HEK293 (cell line): Measurements from ENCODE around the gene ME3.
"Not testable (repeated sequence)": the region's sequence is repeated elsewhere in the genome, so short reads cannot be mapped to it uniquely, and the experiment has no call there.

Experiments used
- CTCF ChIP-seq: fragments of 450-650 bp; formaldehyde crosslinking; IDR thresholded peaks from 2 replicates; pipeline ENCODE4 v1.5.1; 2016; ENCODE audit warnings: missing biosample characterization, missing genetic modification characterization
- KLF9 ChIP-seq: fragments of 450-650 bp; formaldehyde crosslinking; IDR thresholded peaks from 2 replicates; pipeline ENCODE4 v1.5.1; 2016; ENCODE audit warnings: missing biosample characterization, missing genetic modification characterization, low read depth
- TCF7L2 ChIP-seq: IDR thresholded peaks from 2 replicates; pipeline ENCODE4 v1.6.1; 2011; ENCODE audit warnings: low read depth, mild to moderate bottlenecking, inconsistent platforms, low read length, moderate library complexity, borderline replicate concordance
- YY1 ChIP-seq: fragments of 450-650 bp; formaldehyde crosslinking; IDR thresholded peaks from 2 replicates; pipeline ENCODE4 v1.5.1; 2018; ENCODE audit warnings: missing biosample characterization, missing genetic modification characterization
- ZNF398 ChIP-seq: fragments of 450-650 bp; formaldehyde crosslinking; IDR thresholded peaks from 2 replicates; pipeline ENCODE4 v1.5.1; 2017; ENCODE audit warnings: missing biosample characterization, missing genetic modification characterization
- ZNF513 ChIP-seq: fragments of 450-650 bp; IDR thresholded peaks from 2 replicates; pipeline ENCODE4 v1.5.1; 2018; ENCODE audit warnings: missing biosample characterization, missing genetic modification characterization
- ZNF530 ChIP-seq: fragments of 450-650 bp; formaldehyde crosslinking; IDR thresholded peaks from 2 replicates; pipeline ENCODE4 v1.5.1; 2016; ENCODE audit warnings: low read depth, missing biosample characterization, missing genetic modification characterization
- ZNF600 ChIP-seq: fragments of 450-650 bp; formaldehyde crosslinking; IDR thresholded peaks from 2 replicates; pipeline ENCODE4 v1.5.1; 2016; ENCODE audit warnings: missing biosample characterization, missing genetic modification characterization
- ZNF645 ChIP-seq: fragments of 450-650 bp; formaldehyde crosslinking; IDR thresholded peaks from 2 replicates; pipeline ENCODE4; 2016; ENCODE audit warnings: missing biosample characterization, missing genetic modification characterization
- ZNF777 ChIP-seq: fragments of 450-650 bp; formaldehyde crosslinking; IDR thresholded peaks from 2 replicates; pipeline ENCODE4 v1.5.1; 2017; ENCODE audit warnings: missing biosample characterization, missing genetic modification characterization, borderline replicate concordance
- ZNF830 ChIP-seq: fragments of 450-650 bp; IDR thresholded peaks from 2 replicates; pipeline ENCODE4 v1.5.0; 2018; ENCODE audit warnings: missing biosample characterization, missing genetic modification characterization, low read depth, mild to moderate bottlenecking, moderate library complexity
- TF ChIP-seq, protein P1 (sequence below): fragments of 450-650 bp; formaldehyde crosslinking; IDR thresholded peaks from 2 replicates; pipeline ENCODE4 v1.5.1; 2016; ENCODE audit warnings: missing biosample characterization, missing genetic modification characterization, borderline replicate concordance

- not testable (repeated sequence) for TF ChIP-seq CTCF (tag by site-specific recombination); ZNF513; ZNF530 (tag by site-specific recombination); ZNF777 (tag by site-specific recombination); ZNF645; ZNF830 (tag by site-specific recombination); YY1 (tag by site-specific recombination); ZNF600 (tag by site-specific recombination); TCF7L2; ZNF398 (tag by site-specific recombination); KLF9 (tag by site-specific recombination)
- TF ChIP-seq, protein P1, sequence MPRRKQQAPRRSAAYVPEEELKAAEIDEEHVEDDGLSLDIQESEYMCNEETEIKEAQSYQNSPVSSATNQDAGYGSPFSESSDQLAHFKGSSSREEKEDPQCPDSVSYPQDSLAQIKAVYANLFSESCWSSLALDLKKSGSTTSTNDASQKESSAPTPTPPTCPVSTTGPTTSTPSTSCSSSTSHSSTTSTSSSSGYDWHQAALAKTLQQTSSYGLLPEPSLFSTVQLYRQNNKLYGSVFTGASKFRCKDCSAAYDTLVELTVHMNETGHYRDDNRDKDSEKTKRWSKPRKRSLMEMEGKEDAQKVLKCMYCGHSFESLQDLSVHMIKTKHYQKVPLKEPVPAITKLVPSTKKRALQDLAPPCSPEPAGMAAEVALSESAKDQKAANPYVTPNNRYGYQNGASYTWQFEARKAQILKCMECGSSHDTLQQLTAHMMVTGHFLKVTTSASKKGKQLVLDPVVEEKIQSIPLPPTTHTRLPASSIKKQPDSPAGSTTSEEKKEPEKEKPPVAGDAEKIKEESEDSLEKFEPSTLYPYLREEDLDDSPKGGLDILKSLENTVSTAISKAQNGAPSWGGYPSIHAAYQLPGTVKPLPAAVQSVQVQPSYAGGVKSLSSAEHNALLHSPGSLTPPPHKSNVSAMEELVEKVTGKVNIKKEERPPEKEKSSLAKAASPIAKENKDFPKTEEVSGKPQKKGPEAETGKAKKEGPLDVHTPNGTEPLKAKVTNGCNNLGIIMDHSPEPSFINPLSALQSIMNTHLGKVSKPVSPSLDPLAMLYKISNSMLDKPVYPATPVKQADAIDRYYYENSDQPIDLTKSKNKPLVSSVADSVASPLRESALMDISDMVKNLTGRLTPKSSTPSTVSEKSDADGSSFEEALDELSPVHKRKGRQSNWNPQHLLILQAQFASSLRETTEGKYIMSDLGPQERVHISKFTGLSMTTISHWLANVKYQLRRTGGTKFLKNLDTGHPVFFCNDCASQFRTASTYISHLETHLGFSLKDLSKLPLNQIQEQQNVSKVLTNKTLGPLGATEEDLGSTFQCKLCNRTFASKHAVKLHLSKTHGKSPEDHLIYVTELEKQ (tag by site-specific recombination) = not testable (repeated sequence)
Measured at GRCh38 chr11:86416951-86417350, 255.5 kb downstream of the ME3 start.
